Fibroblast of skin of left quadriceps (primary cell): Measurements from ENCODE around the gene ITPKB.

Experiments
- DNase-seq, 2 experiments: peaks; one replicate each; pipeline ENCODE4 v3.0.0-alpha.2; 2013; ENCODE audit warnings: low read depth in 2 of 2

ITPKB gene

GRCh38 chr1:226665505-226666163 is 73.4 kb downstream of the ITPKB start:
- no peak for DNase-seq

DNA sequence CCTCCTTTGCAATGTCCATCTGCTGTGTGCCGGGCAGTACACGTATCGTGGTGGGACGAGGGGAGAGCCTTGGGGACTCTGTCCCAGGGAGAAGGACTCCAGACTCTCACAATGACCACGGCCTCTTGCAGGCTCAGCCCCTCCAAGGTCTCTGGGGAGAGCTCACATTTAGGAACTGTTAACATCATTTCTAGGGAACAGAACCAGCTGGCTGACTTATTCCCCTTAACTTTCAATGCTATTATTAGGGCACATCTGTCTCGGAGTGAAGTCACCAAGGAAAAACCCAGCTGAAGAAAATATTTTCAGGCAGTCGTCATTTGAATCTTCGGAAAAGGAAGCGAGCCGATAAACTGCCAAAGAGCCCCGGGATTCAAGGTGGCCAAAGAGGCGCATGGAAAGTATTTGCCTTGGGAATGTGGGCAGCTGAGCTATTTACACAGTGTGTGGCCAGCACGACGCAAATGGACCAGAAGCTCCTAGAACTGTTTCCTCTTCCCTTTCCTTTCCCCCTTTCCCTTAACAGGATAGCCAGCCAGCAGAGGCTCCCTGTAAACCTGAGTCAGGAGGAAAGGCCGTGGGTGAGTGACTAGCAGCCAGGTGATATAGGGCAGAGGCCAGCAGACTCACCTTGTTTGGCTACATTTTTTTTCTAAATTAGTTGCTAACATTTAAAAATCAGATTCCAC is 74.5 kb downstream of the ITPKB start:
- peak; percentile 72 to 75 for DNase-seq

DNA sequence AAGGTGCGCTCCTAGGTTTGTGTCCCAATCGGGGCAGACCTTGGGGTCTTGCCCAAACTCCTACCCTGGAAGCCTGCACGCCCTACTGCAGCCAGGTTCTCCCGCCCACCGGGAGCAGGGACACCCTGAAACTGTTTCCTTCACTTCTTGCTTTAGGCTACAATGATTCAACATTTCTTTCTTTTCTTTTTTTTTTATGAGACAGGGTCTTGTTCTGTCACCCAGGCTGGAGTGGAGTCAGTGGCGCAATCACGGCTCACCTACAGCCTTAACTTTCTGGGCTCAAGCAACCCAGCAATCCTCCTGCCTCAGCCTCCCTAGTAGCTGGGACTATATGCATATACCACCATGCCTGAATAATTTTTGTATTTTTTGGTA is 75.8 kb downstream of the ITPKB start:
- DNase-seq, result no peak

DNA sequence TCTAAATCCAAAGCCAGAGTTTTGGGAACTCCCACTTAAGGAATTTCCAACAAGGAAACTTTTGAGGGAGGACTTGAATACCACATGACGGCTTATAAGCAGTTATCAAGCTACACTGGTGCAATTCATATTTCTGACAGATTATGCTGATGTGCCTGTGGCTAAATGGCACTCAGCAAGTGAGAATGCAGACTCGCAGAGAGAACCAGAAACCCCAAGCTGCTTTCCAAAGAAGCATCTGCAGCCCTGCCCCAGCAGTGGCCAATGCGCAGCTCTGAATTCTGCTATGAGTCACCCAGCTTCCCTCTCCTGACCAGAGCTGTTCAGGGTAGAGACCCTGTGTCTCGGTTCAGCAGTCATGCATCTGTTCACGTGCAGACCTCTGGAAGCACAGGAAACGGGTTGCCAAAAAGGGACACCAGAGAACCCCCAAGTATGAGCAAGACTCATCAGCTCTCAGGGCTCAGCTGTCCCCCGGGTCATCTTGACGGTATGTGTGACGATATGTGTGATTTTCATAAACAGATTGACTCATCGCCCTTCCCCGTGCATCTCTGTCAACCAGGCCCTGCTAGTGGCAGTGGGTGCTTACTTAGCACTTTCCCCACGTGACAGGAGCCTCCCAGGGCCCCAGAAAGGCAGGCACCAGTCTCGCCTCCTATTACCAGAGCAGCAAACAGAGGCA is 76.3 kb downstream of the ITPKB start:
- peak; percentile 76 to 82 for DNase-seq

DNA sequence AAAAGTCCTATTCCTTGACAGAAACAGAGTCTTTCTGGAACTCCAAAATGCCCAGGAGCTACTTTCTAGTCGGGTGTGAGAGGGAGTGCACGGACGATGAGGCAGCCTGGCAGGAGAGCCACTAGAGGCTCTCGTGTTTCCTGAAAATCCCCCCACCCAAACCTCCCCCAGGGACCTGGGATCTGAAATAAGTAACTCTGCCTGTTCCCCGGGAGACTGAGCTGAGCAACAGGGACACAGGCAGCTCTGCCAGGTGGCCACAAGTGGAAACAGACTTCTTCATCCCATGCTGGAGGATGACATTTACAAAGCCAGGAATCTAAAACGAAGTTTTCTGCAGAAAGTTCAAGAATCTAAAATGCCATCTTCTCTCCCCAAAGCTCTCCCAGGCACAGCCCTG is 77.1 kb downstream of the ITPKB start:
- no peak for DNase-seq

GRCh38 chr1:226661271-226661670 is 77.8 kb downstream of the ITPKB start:
- no peak for DNase-seq

- DNase-seq, result no peak
Observed at GRCh38 chr1:226660410-226661182, 78.5 kb downstream of the ITPKB start.

- DNase-seq, result no peak
Observed at GRCh38 chr1:226659641-226660040, 79.4 kb downstream of the ITPKB start.

GRCh38 chr1:226659136-226659535 is 79.9 kb downstream of the ITPKB start:
- no peak for DNase-seq

- DNase-seq, result no peak
Observed at GRCh38 chr1:226658546-226659125, 80.4 kb downstream of the ITPKB start.

GRCh38 chr1:226657895-226658545 is 81.1 kb downstream of the ITPKB start:
- DNase-seq, result no peak

GRCh38 chr1:226656601-226657277 is 82.3 kb downstream of the ITPKB start:
- DNase-seq, result peak in 1 of 2 experiments; percentile 45

DNA sequence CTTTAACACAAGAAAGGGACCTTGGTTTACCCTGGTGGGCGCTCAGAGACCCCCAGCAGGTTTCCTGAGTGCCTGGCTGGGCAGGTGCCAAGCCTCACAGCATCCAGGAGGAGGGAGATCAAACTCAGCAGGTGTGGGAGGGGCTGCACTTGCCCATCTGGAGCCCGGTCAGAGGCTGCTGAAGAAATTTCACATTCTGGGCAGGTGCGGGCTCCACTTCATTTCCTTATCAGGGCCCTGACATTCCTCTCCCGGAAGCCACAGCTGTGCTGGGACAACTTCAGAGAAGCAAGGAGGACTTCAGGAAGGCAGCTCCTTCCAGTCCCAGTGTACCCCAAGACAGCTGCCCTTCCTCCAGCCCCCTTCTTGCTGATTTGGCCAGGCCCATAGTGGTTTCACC is 82.9 kb downstream of the ITPKB start:
- DNase-seq, result no peak

DNA sequence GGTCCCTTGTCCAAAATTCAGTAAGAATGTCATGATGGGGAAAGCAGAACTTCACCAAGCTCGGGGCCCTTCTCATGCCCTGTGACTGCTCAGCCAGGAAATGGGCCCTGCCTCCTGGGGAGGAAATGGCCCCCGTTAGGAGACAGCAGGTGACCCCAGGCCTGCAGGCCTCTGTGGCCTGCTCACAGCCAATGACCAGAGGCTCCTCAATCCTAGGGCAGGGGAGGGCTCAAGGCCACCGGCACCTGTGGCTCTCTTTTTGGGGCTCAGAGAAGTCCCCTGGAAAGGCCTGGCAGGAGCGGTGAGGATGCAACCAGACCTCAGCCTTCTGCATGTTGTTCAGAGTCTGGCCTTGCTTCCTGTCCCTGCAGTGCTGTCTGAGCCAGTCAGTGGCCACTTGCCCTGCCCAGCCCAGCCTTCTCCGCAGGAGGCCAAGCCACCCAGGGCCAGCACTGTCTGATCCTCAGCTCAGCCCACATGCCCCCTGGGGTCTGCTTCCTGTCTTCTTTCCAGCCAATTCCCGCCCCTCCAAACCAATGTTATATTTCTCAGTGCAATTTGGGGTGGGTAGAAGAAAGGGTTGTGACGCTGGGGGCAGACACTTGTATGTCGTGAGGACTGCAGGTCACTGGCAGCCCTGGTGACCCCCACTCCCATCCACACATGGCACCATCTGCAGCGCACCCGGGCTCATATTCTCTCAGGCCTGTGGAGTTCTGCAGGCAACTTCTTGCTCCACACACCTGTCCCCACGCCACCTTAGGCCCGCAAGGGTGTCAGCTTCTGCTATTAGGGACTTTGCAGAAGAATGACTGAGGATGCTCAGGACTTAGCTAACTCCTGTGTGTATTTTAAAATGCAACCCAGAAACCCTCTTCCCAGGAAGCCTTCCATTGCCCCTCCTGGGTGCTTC is 83.6 kb downstream of the ITPKB start:
- no peak for DNase-seq

GRCh38 chr1:226654668-226655055 is 84.4 kb downstream of the ITPKB start:
- DNase-seq, result no peak

DNA sequence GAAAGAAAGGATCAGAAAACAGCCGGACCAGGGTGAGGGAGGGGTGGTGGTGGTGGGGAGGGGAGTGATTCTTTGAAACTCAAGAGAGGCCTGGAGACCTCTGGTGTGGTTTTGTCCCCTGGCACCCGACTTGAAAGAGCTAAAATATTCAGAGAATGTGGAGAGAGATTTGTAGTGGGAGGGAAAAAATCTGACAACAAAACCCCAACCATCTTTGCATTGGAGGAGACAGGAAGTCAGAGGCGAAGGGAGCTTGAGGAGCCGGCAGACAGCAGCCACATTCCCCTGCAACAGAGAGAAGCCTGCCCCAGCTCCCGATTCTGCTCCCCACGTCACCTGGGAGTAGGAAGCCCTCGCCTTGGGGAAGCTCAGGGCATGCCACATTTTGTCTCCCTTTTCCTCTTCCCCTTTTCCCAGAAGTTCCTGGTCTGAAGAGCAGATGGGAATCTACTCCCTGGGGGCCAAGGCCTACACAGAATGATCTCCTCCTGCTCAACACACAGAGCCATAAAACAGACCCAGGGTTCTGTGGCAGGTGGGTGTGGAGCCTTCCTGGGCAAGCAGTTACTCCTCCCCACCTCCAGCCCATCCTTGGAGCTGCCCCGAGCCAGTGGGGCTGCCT is 84.9 kb downstream of the ITPKB start:
- DNase-seq, result peak; percentile 61 to 66

- DNase-seq, result no peak
Observed at GRCh38 chr1:226653311-226653921, 85.7 kb downstream of the ITPKB start.

GRCh38 chr1:226652613-226653012 is 86.5 kb downstream of the ITPKB start:
- no peak for DNase-seq

DNA sequence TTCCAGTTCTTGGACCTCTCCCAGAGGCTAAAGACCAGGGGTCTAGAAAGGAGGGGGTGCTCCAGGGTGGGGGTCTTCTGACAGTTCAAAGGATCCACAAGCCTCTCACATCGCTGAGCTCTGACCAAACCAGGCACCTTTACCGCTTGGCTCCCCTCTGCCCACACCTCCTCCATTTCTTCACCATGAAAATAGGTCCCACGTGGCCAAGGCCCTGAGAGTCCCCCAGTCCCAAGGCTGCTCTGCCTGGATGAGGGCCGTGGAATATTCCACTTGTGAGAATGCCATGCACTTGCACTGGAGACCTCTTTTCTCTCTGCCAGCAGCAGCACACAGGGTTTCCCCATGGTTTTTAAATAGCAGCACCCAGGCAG is 87.4 kb downstream of the ITPKB start:
- no peak for DNase-seq
